Ectodermal cell (in vitro differentiated cells): ENCODE data around the gene LCORL.

ENCODE experiments used
- H3K27ac ChIP-seq: 2 replicates; pipeline ENCODE4 v1.7.0; 2013; ENCODE audit warnings: mild to moderate bottlenecking, low read depth, low read length; ENCODE audit not compliant: insufficient read depth, poor library complexity, severe bottlenecking
- H3K27me3 ChIP-seq: 2 replicates; pipeline ENCODE4 v1.7.0; 2013; ENCODE audit warnings: mild to moderate bottlenecking, low read length; ENCODE audit not compliant: insufficient read depth, control insufficient read depth, poor library complexity, severe bottlenecking
- H3K36me3 ChIP-seq: one replicate; pipeline ENCODE4 v1.7.0; 2013; ENCODE audit warnings: low read length; ENCODE audit not compliant: control insufficient read depth, insufficient read depth
- H3K4me1 ChIP-seq: one replicate; pipeline ENCODE4 v1.7.0; 2013; ENCODE audit warnings: low read length; ENCODE audit not compliant: control insufficient read depth, insufficient read depth
- H3K4me3 ChIP-seq: 2 replicates; pipeline ENCODE4 v1.7.0; 2013; ENCODE audit warnings: low read depth, low read length, control low read depth; ENCODE audit not compliant: insufficient read depth
- H3K9me3 ChIP-seq: 2 replicates; pipeline ENCODE4 v1.7.0; 2013; ENCODE audit warnings: mild to moderate bottlenecking, low read length, moderate library complexity; ENCODE audit not compliant: control insufficient read depth
- WGBS, 2 experiments: methylation state at CpG; one replicate each; pipeline ENCODE4 v1.1.7; 2013; ENCODE audit warnings: missing lambda C conversion rate in 2 of 2; 5-methylcytosine and 5-hydroxymethylcytosine counted together

Gene LCORL

DNA sequence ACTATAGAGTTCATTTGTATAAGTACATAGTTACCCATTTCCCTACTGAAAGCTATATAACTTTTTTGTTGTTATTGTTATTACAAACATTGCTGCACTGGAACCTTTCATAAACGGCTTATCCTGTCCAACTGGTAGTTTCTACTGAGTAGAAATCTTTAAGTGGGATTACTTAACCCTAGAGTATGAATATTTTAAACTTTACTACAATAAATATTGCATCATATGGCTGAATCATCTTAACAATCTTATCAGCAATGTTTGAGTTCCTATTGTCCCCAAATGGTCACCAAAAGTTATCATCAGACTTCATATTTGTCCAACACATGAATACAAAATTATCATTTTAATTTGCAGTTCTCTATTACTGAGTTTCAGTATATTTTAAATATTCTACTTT lies 40.5 kb downstream of the LCORL start:
- Histone ChIP-seq H3K27ac (no peak overlapping the region), H3K4me1 (no peaks in the 10 kb centered on the region), H3K36me3 (no peaks in the 10 kb centered on the region), H3K4me3 (no peak overlapping the region), H3K9me3 (peaks cover 3% of the 10 kb centered on the region), H3K27me3 (no peaks in the 10 kb centered on the region)
- WGBS, 2 experiments, result no CpG with 5 or more reads among the region's 1 CpG

DNA sequence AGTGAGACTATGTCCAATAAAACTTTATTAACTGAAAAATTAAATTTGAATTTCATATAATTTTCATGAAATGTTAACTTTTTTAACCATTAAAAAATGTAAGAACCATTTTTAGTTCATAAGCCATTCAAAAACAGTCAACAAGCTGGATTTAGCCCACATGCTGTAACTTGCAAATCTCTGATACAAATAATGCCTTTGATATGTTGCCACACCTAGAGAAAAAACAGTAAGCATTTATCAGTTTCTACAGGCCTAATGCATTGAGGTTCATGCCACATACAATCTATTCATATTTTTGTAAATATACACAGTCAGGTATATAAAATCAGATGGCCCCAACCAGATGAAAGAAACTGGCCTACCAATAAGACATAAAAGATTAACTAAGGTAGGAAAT lies 52.8 kb downstream of the LCORL start:
- H3K4me1 ChIP-seq, result no peaks in the 10 kb centered on the region
- H3K27me3 ChIP-seq, result no peaks in the 10 kb centered on the region
- no peaks in the 10 kb centered on the region for H3K9me3 ChIP-seq
- H3K4me3 ChIP-seq, result no peak overlapping the region
- H3K27ac ChIP-seq, result no peak overlapping the region
- no peaks in the 10 kb centered on the region for H3K36me3 ChIP-seq

DNA sequence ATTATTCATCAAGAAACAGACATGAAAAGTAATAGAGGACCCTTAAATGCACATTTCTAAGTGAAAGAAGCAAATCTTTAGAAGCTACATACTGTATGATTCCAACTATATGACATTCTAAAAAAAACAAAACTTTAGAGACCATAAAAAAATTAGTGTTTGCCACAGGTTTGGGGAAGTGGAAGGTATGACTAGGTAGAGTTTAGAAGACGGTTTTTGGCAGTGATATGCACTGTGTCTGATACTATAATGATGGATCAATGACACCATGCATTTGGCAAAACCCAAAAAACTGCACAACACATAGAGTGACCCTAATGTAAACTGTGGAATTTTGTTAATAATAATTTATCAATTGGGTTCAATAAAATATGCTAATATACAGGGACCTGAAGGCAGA lies 54.5 kb downstream of the LCORL start:
- 100% methylated on average over 1 of the region's 1 CpG for WGBS, 2 experiments

DNA sequence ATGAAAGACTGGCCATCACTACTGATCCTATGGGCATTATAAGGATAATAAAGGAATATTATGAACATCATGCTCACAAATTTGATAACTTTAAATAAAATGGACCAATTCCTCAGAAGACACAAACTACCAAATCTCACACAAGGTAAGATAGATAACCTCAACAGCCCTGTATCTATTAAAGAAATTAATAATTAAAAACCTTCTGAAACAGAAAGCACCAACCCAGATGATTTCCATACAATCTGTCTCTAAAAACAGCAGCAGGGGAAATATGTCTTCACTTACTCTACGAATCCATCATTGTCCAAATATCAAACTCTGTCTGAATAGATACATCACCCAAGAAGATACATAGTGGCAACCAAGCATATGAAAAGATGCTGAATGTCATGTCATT lies 55.2 kb downstream of the LCORL start:
- 100% methylated on average over 1 of the region's 1 CpG for WGBS, 2 experiments
- no peaks in the 10 kb centered on the region for H3K36me3 ChIP-seq

More for the DNA sequence above, 54.5 kb downstream of the LCORL start:
- no peaks in the 10 kb centered on the region for H3K36me3 ChIP-seq
- H3K4me3 ChIP-seq, result no peak overlapping the region
- H3K4me1 ChIP-seq, result no peaks in the 10 kb centered on the region
- H3K27ac ChIP-seq, result no peak overlapping the region
- H3K9me3 ChIP-seq, result no peaks in the 10 kb centered on the region
- no peaks in the 10 kb centered on the region for H3K27me3 ChIP-seq

DNA sequence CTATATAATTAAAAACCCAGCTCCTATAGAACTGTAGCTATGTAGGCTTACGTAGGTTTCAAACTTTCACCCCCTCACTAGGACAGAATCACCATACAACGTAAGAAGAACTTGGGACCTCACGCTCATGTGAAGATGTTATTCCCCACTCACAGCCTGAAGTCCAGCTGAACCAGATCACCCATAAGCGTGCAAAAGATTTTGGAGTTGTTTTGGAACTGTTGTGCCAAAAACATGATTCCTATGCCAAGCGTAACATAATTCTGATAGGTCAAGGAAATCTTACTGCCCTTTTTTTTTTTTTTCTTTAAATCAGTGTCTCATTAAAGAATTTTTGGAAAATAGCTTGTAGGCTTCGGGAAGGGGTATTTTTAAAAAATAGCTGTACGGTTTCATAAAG lies 57.0 kb downstream of the LCORL start:
- Histone ChIP-seq H3K27ac (no peak overlapping the region), H3K27me3 (no peaks in the 10 kb centered on the region)
- 88 to 96% methylated on average over 3 to 7 of the region's 7 CpGs for WGBS, 2 experiments

More for the DNA sequence above, 55.2 kb downstream of the LCORL start:
- no peak overlapping the region for H3K27ac ChIP-seq
- H3K27me3 ChIP-seq, result no peaks in the 10 kb centered on the region
- no peak overlapping the region for H3K4me3 ChIP-seq
- H3K9me3 ChIP-seq, result no peaks in the 10 kb centered on the region
- no peaks in the 10 kb centered on the region for H3K4me1 ChIP-seq

DNA sequence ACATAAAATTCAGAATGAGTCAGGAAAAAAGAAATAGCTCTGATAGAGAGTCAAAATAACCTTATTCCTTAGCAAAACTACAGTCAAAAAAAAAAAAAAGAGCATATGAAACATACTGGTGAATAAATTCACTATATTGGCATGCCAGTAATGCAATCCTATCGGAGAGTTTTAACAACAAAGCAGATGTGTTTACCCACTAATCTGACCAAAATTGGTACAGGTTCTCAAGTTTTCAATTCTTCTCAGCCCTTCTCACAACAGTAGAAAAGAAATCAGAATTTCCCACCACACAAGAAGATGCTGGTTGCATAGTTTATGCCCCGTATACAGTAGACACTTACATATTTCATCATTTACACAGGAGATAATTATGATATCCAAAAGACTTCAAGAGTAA lies 59.4 kb downstream of the LCORL start:
- no peak overlapping the region for H3K4me3 ChIP-seq
- H3K27me3 ChIP-seq, result no peaks in the 10 kb centered on the region
- 92 to 97% methylated on average over 2 of the region's 2 CpGs for WGBS, 2 experiments
- no peaks in the 10 kb centered on the region for H3K9me3 ChIP-seq
- H3K27ac ChIP-seq, result no peak overlapping the region
- H3K36me3 ChIP-seq, result no peaks in the 10 kb centered on the region
- no peaks in the 10 kb centered on the region for H3K4me1 ChIP-seq

More for the DNA sequence above, 57.0 kb downstream of the LCORL start:
- no peak overlapping the region for H3K4me3 ChIP-seq
- H3K4me1 ChIP-seq, result no peaks in the 10 kb centered on the region
- H3K36me3 ChIP-seq, result no peaks in the 10 kb centered on the region
- H3K9me3 ChIP-seq, result no peaks in the 10 kb centered on the region

DNA sequence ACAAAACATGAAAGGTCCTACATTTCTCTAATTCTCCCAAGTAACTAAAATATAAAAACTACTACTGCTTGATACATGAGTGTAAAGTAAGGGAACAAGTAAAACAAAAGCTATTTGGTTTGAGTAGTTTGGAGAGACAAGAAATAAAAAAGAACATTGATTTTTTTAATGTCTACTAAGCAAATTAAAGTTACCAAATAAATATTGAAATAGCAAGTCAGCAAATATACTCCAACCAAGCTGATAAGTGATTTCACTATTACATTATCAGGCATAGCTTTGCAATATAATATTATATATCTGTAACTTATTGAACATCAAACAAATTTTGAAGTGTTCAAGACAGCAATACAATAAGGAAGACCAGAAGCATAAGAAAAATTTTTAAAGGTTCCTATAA lies 60.3 kb downstream of the LCORL start:
- H3K9me3 ChIP-seq, result no peaks in the 10 kb centered on the region
- H3K27ac ChIP-seq, result no peak overlapping the region
- H3K27me3 ChIP-seq, result no peaks in the 10 kb centered on the region
- no peaks in the 10 kb centered on the region for H3K4me1 ChIP-seq
- peaks cover 3% of the 10 kb centered on the region for H3K36me3 ChIP-seq
- no peak overlapping the region for H3K4me3 ChIP-seq

DNA sequence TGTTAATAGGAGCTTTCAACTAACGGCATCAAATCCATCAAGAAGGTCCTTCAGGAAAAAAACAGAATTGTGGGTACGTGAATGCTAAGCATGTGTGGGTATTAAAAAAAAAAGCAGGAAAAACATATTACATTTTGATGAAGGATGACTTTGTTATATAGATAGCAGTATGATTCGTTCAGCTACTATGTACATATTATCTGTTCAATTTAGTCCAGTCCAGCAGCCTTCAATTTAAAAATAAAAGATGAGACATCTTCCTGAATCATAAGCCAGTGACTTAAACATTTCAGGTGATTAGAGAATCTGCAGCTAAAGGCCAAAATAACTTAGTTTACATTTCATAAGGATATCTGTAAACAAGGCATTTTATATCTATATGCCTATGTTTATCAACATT lies 63.4 kb downstream of the LCORL start:
- Histone ChIP-seq H3K27ac (no peak overlapping the region), H3K4me1 (no peaks in the 10 kb centered on the region), H3K36me3 (peaks cover 10% of the 10 kb centered on the region), H3K9me3 (no peaks in the 10 kb centered on the region), H3K27me3 (no peaks in the 10 kb centered on the region), H3K4me3 (no peak overlapping the region)
- WGBS, 2 experiments, result 95% methylated on average over 2 to 3 of the region's 3 CpGs

DNA sequence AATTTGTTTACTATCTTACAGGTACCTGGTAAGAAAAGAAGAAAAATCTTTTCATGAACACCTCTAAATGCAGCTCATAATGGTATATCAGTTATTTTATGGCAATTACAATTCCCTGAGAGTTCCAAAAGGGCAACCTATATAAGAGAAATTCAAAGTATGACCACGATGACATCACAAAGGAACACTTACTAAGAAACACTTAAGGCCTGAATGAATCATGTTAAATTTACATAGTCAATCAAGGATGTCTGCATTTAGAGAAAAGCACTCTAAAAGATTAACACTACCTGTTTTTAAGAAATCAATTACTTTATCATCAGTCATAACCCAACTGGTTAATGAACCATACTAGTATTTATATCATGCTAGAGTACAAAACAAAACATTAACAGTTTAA lies 63.9 kb downstream of the LCORL start:
- no peaks in the 10 kb centered on the region for H3K9me3 ChIP-seq
- peaks cover 13% of the 10 kb centered on the region for H3K36me3 ChIP-seq
- no peaks in the 10 kb centered on the region for H3K4me1 ChIP-seq
- H3K27me3 ChIP-seq, result no peaks in the 10 kb centered on the region
- WGBS, 2 experiments, result 90 to 100% methylated on average over 1 of the region's 1 CpG
- H3K4me3 ChIP-seq, result no peak overlapping the region
- H3K27ac ChIP-seq, result no peak overlapping the region

DNA sequence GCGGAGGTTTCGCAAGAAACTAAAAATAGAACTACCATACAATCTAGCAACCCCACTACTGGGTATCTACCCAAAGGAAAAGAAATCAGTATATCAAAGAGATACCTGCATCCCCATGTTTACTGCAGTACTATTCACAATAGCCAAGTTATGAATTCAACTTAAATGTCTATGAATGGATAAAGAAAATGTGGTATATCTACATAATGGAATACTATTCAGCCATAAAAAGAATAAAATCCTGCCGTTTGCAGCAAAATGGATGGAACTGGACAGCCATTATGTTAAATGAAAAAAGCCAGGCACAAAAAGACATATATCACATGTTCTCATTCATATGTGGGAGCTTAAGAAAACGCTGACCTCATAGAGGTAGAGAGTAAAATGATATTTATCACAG lies 65.3 kb downstream of the LCORL start:
- H3K9me3 ChIP-seq, result no peaks in the 10 kb centered on the region
- H3K27me3 ChIP-seq, result no peaks in the 10 kb centered on the region
- no peak overlapping the region for H3K27ac ChIP-seq
- H3K4me1 ChIP-seq, result no peaks in the 10 kb centered on the region
- 92 to 100% methylated on average over 3 to 4 of the region's 4 CpGs for WGBS, 2 experiments
- peaks cover 13% of the 10 kb centered on the region for H3K36me3 ChIP-seq
- no peak overlapping the region for H3K4me3 ChIP-seq

DNA sequence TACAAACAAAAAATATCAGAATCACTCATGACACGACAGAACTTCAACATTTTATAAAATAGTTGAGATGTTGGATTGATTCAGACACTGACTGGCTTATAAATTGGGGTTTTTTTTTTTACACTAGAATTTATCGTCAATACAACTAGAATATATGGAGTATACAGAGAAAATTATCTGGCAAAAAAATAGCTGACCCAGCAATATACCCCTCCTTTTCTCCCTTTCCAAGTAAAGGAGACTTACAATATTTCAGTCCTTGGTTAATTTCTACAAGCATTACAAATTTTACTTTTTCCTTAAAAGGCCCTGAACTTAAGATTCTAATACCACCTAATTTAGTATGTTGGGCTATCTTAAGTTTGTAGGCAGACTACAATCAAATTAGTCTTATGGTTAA lies 76.3 kb downstream of the LCORL start:
- no CpG with 5 or more reads among the region's 2 CpGs for WGBS, 2 experiments
- no peaks in the 10 kb centered on the region for H3K27me3 ChIP-seq
- no peaks in the 10 kb centered on the region for H3K36me3 ChIP-seq
- no peaks in the 10 kb centered on the region for H3K9me3 ChIP-seq
- no peak overlapping the region for H3K27ac ChIP-seq
- no peak overlapping the region for H3K4me3 ChIP-seq
- H3K4me1 ChIP-seq, result no peaks in the 10 kb centered on the region
